Kidney (tissue), 14 donors: ENCODE measurements around the gene CACNA2D1. TPM values are rescaled to one million over a fixed set of nuclear protein-coding genes. Genes with fewer than 3 reads are reported as not detected.

ENCODE experiments used
- DNase-seq, 5 donors: peaks; one replicate each; pipeline ENCODE4 v3.0.0-alpha.2; 2013 to 2020
- FAIRE-seq: peaks from 2 replicates; lab custom pipeline; 2012; peaks lifted over from hg19 to GRCh38; lab: Jason Lieb, UNC
- H3K27ac ChIP-seq, 2 donors: one replicate each; pipeline ENCODE4 v1.7.0; 2013; ENCODE audit warnings: low read depth in 2 of 2, low read length in 2 of 2, inconsistent platforms in 1 of 2
- H3K27me3 ChIP-seq: one replicate; pipeline ENCODE4 v1.7.1; 2013; ENCODE audit warnings: low read length, inconsistent platforms; ENCODE audit not compliant: control insufficient read depth, insufficient read depth
- H3K36me3 ChIP-seq, 3 donors: one replicate each; pipeline versions ENCODE4 v1.7.0 to v1.7.1; 2013; ENCODE audit warnings: low read length in 3 of 3, control low read depth in 1 of 3, inconsistent platforms in 1 of 3; ENCODE audit not compliant: insufficient read depth in 3 of 3, control insufficient read depth in 2 of 3
- H3K4me1 ChIP-seq, 3 donors: one replicate each; pipeline versions ENCODE4 v1.7.0 to v1.7.1; 2013; ENCODE audit warnings: low read length in 3 of 3, inconsistent platforms in 1 of 3, low read depth in 1 of 3; ENCODE audit not compliant: control insufficient read depth in 2 of 3, insufficient read depth in 2 of 3
- H3K4me3 ChIP-seq, 3 donors: one replicate each; pipeline versions ENCODE4 v1.7.0 to v1.8.1; 2013; ENCODE audit warnings: low read length in 3 of 3, control low read depth in 1 of 3, inconsistent platforms in 1 of 3
- H3K9ac ChIP-seq, 3 donors: one replicate each; pipeline versions ENCODE4 v1.7.0 to v1.7.1; 2013; ENCODE audit warnings: low read length in 3 of 3, control low read depth in 1 of 3, inconsistent platforms in 1 of 3
- H3K9me3 ChIP-seq, 3 donors: one replicate each; pipeline versions ENCODE4 v1.7.0 to v1.7.1; 2013; ENCODE audit warnings: low read length in 3 of 3, control low read depth in 1 of 3, inconsistent platforms in 1 of 3; ENCODE audit not compliant: control insufficient read depth in 2 of 3, insufficient read depth in 1 of 3
- CTCF ChIP-seq: IDR thresholded peaks from 3 replicates; pipeline ENCODE4 v1.5.1; 2012; ENCODE audit warnings: mild to moderate bottlenecking, moderate library complexity, borderline replicate concordance; ENCODE audit not compliant: insufficient read depth; ENCODE audit errors: extremely low read depth
- intact Hi-C: fragments of 100-400 bp; cut with DNase I; formaldehyde crosslinking; loops from one replicate; pipeline ENCODE4 v1.11.1; 2022
- polyA plus RNA-seq: library from polyadenylated mRNA; stranded (reverse); fragments of 350-450 nt; fragmentation: Illumina TruSeq; extraction: RNeasy Lipid Tissue Mini Kit (QIAGEN cat#74804); gene quantifications from one replicate; pipeline ENCODE4 v1.2.3, GENCODE V29; 2014; ENCODE audit warnings: low read depth, low replicate concordance; ENCODE audit not compliant: insufficient read depth
- total RNA-seq: library from RNA; stranded (reverse); fragmentation: NEBNext Ultra II Directional; extraction: Animal tissue kit (Norgen Biotek cat#: 25700); gene quantifications from one replicate; pipeline ENCODE4 v1.2.1, GENCODE V29; 2021
- donor health status: control.
- donor health status: control.
- donor health status: control.
- donor health status: control.
- donor health status: control.
- donor health status: DM: yes; HTN: yes; CAD: no.
- donor health status: Normal renal cell carcinoma (clear cell type).

The CACNA2D1 gene
- total and polyA plus RNA-seq, 2 donors from 2014 or later = 3.5 to 18.3 TPM

- no peaks in the 10 kb centered on the region for H3K9me3 ChIP-seq
- no peaks in the 10 kb centered on the region for H3K27me3 ChIP-seq
- H3K4me1 ChIP-seq = no peaks in the 10 kb centered on the region
- intact Hi-C loops = no loop called here
- no peak overlapping the region for H3K27ac ChIP-seq
- no peak overlapping the region for H3K9ac ChIP-seq
- no peak for TF ChIP-seq CTCF
- no peak for DNase-seq
- no peak for FAIRE-seq
- H3K36me3 ChIP-seq = no peaks in the 10 kb centered on the region
- no peak overlapping the region for H3K4me3 ChIP-seq
Observed at GRCh38 chr7:82098414-82098813, 345.2 kb downstream of the CACNA2D1 start.

GRCh38 chr7:82091126-82091684, 352.4 kb downstream of the CACNA2D1 start:
- TF ChIP-seq CTCF = no peak
- H3K4me3 ChIP-seq = no peak overlapping the region
- DNase-seq (peak in 1 of 5 donors; percentile 11), FAIRE-seq (no peak)
- no peaks in the 10 kb centered on the region for H3K36me3 ChIP-seq
- no peak overlapping the region for H3K9ac ChIP-seq
- intact Hi-C loops = no loop called here
- no peak overlapping the region for H3K27ac ChIP-seq
- no peaks in the 10 kb centered on the region for H3K4me1 ChIP-seq
- H3K9me3 ChIP-seq = no peaks in the 10 kb centered on the region
- H3K27me3 ChIP-seq = no peaks in the 10 kb centered on the region

GRCh38 chr7:82087099-82087498, 356.5 kb downstream of the CACNA2D1 start:
- H3K4me1 ChIP-seq = no peaks in the 10 kb centered on the region
- H3K27ac ChIP-seq = no peak overlapping the region
- FAIRE-seq (no peak), DNase-seq (no peak)
- no peak overlapping the region for H3K4me3 ChIP-seq
- intact Hi-C loops = no loop called here
- H3K36me3 ChIP-seq = peaks cover 0 to 4% (median 3%) of the 10 kb centered on the region in 3 donors
- no peak for TF ChIP-seq CTCF
- H3K9me3 ChIP-seq = no peaks in the 10 kb centered on the region
- H3K9ac ChIP-seq = no peak overlapping the region
- no peaks in the 10 kb centered on the region for H3K27me3 ChIP-seq

GRCh38 chr7:82085116-82085515, 358.5 kb downstream of the CACNA2D1 start:
- no peaks in the 10 kb centered on the region for H3K9me3 ChIP-seq
- no peak for TF ChIP-seq CTCF
- H3K27ac ChIP-seq = no peak overlapping the region
- intact Hi-C loops = no loop called here
- H3K36me3 ChIP-seq = peaks cover 0 to 4% (median 3%) of the 10 kb centered on the region in 3 donors
- no peaks in the 10 kb centered on the region for H3K27me3 ChIP-seq
- DNase-seq (no peak), FAIRE-seq (no peak)
- H3K4me1 ChIP-seq = no peaks in the 10 kb centered on the region
- no peak overlapping the region for H3K9ac ChIP-seq
- H3K4me3 ChIP-seq = no peak overlapping the region
